Measurements from ENCODE around the gene CRYBG2. TPM values are rescaled to one million over a fixed set of nuclear protein-coding genes. Genes with fewer than 3 reads are reported as not detected.

CRYBG2 gene
- total and polyA plus RNA-seq, 10 of the 15 experiments (the other 5 are each of a cell fraction or from before 2014, with no cell fraction given): 0.03 to 1.2 (median 0.11) TPM; not detected in 4

DNA sequence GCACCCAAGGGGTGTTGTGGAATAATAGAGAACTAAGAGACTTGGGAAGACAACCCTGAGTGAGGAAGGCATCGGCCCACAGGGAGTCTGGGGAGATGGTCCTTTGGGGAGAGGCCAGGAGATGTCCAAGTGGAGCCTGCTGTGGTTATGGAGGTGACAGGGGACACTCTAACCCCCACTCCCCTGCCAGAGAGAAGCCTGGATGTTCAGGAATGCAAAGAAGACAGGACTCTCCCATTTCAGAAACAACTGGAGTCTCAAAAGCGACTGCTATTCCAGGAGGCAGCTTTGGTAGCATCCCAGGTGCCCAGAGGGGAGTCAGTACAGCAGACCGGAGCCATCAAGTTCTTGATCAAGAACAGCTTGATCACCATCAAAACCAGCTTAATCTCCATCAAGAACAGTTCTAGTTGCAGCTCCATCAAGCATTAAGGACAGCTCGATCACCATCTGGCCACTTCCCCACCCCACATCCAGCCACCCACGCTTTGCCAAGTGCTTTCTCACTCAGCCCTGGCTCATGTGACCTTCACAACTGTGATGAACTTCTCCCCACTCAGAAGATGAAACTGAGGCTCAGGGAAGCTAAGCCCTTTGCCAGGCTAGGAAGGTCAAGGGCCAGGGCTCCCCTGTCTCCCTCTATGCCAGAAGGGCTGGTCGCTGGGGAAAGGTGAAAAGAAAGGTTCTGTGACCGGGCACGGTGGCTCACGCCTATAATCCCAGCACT is 35.4 kb downstream of the CRYBG2 start (continued):
- TF ChIP-seq, protein P1, sequence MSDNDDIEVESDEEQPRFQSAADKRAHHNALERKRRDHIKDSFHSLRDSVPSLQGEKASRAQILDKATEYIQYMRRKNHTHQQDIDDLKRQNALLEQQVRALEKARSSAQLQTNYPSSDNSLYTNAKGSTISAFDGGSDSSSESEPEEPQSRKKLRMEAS (IDR thresholded peaks at IDR 0.05; ENCODE audit: low read depth, low read length): peak; percentile 30; the same call in 1 of the 2 replicates
- TF ChIP-seq CBX3 (IDR thresholded peaks at IDR 0.05; ENCODE audit: borderline replicate concordance, low read depth) (no peak), RUNX3 (IDR thresholded peaks at IDR 0.05; ENCODE audit: low read length) (peak; percentile 32; the same call in 1 of the 2 replicates), TAF1 (IDR thresholded peaks at IDR 0.05; ENCODE audit: borderline replicate concordance, low read depth, low read length) (0 out of 2 replicates have a peak, but pooled peaks have one; percentile 1), ASH2L (IDR thresholded peaks at IDR 0.05; ENCODE audit: borderline replicate concordance, low read depth) (no peak), BHLHE40 (IDR thresholded peaks at IDR 0.05; ENCODE audit: borderline replicate concordance in 1 of 2, low read depth in 2 of 2, low read length in 1 of 2) (peak; percentile 73 to 76; a peak in 3 of 4 replicates), IKZF1 (conservative IDR thresholded peaks at IDR 0.05) (peak; percentile 46), MYC (IDR thresholded peaks at IDR 0.05; ENCODE audit: insufficient read depth, insufficient read length, insufficient replicate concordance, low read length, severe bottlenecking) (no peak), EED (IDR thresholded peaks at IDR 0.05; ENCODE audit: low read depth) (peak; percentile 67), GATAD2B (conservative IDR thresholded peaks at IDR 0.05; ENCODE audit: low read depth) (peak; percentile 46; the same call in 1 of the 2 replicates), NR2F1 (conservative IDR thresholded peaks at IDR 0.05) (peak; percentile 77; the same call in 1 of the 2 replicates), TCF3 (IDR thresholded peaks at IDR 0.05; ENCODE audit: borderline replicate concordance, insufficient read depth, low read depth, low read length) (peak; percentile 14; the same call in 1 of the 2 replicates), CREB1 (IDR thresholded peaks at IDR 0.05; ENCODE audit: low read depth) (no peak), NFIC (IDR thresholded peaks at IDR 0.05; ENCODE audit: low read depth, low read length) (0 out of 2 replicates have a peak, but pooled peaks have one; percentile 21), EZH2 (IDR thresholded peaks at IDR 0.05; ENCODE audit: borderline replicate concordance, control insufficient read depth, low read depth, low read length) (no peak), MTA3 (IDR thresholded peaks at IDR 0.05; ENCODE audit: borderline replicate concordance, low read length) (peak; percentile 77; the same call in 1 of the 2 replicates), HDGF (IDR thresholded peaks at IDR 0.05) (0 out of 2 replicates have a peak, but pooled peaks have one; percentile 28), EGR1 (IDR thresholded peaks at IDR 0.05; ENCODE audit: borderline replicate concordance in 1 of 2, low read depth in 2 of 2, low read length in 2 of 2) (peak; percentile 49 to 98), SUZ12 (IDR thresholded peaks at IDR 0.05; ENCODE audit: unreplicated experiment) (no peak), IRF4 (IDR thresholded peaks at IDR 0.05; ENCODE audit: low read depth, low read length) (0 out of 2 replicates have a peak, but pooled peaks have one; percentile 26)
- TF ChIP-seq, protein P2, sequence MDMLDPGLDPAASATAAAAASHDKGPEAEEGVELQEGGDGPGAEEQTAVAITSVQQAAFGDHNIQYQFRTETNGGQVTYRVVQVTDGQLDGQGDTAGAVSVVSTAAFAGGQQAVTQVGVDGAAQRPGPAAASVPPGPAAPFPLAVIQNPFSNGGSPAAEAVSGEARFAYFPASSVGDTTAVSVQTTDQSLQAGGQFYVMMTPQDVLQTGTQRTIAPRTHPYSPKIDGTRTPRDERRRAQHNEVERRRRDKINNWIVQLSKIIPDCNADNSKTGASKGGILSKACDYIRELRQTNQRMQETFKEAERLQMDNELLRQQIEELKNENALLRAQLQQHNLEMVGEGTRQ (IDR thresholded peaks at IDR 0.05; ENCODE audit: borderline replicate concordance, low read depth, low read length): peak; percentile 47
- TF ChIP-seq, protein P3, sequence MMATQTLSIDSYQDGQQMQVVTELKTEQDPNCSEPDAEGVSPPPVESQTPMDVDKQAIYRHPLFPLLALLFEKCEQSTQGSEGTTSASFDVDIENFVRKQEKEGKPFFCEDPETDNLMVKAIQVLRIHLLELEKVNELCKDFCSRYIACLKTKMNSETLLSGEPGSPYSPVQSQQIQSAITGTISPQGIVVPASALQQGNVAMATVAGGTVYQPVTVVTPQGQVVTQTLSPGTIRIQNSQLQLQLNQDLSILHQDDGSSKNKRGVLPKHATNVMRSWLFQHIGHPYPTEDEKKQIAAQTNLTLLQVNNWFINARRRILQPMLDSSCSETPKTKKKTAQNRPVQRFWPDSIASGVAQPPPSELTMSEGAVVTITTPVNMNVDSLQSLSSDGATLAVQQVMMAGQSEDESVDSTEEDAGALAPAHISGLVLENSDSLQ (IDR thresholded peaks at IDR 0.05): no peak
- TF ChIP-seq, protein P4, sequence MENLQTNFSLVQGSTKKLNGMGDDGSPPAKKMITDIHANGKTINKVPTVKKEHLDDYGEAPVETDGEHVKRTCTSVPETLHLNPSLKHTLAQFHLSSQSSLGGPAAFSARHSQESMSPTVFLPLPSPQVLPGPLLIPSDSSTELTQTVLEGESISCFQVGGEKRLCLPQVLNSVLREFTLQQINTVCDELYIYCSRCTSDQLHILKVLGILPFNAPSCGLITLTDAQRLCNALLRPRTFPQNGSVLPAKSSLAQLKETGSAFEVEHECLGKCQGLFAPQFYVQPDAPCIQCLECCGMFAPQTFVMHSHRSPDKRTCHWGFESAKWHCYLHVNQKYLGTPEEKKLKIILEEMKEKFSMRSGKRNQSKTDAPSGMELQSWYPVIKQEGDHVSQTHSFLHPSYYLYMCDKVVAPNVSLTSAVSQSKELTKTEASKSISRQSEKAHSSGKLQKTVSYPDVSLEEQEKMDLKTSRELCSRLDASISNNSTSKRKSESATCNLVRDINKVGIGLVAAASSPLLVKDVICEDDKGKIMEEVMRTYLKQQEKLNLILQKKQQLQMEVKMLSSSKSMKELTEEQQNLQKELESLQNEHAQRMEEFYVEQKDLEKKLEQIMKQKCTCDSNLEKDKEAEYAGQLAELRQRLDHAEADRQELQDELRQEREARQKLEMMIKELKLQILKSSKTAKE (IDR thresholded peaks at IDR 0.05; ENCODE audit: low read depth, poor library complexity, severe bottlenecking): no peak

Measured in GM12878 (cell line).